Muscle layer of duodenum (tissue), 2 donors: Measurements from ENCODE around the gene RBM15.

Source experiments
- H3K27ac ChIP-seq: one replicate; pipeline ENCODE4 v1.7.0; 2013; ENCODE audit warnings: mild to moderate bottlenecking, low read length
- H3K27me3 ChIP-seq: one replicate; pipeline ENCODE4 v1.7.0; 2013; ENCODE audit warnings: low read depth, mild to moderate bottlenecking, control low read depth, low read length
- H3K36me3 ChIP-seq, 2 donors: one replicate each; pipeline ENCODE4 v1.7.0; 2013; ENCODE audit warnings: low read length in 2 of 2, control low read depth in 1 of 2, mild to moderate bottlenecking in 1 of 2; ENCODE audit not compliant: insufficient read depth in 2 of 2, control insufficient read depth in 1 of 2
- H3K4me1 ChIP-seq, 2 donors: one replicate each; pipeline ENCODE4 v1.7.0; 2013; ENCODE audit warnings: low read length in 2 of 2, mild to moderate bottlenecking in 2 of 2, control low read depth in 1 of 2, moderate library complexity in 1 of 2; ENCODE audit not compliant: insufficient read depth in 2 of 2, control insufficient read depth in 1 of 2
- H3K4me3 ChIP-seq, 2 donors: one replicate each; pipeline ENCODE4 v1.7.0; 2013; ENCODE audit warnings: low read length in 2 of 2, low read depth in 1 of 2, mild to moderate bottlenecking in 1 of 2
- H3K9me3 ChIP-seq, 2 donors: one replicate each; pipeline ENCODE4 v1.7.0; 2013; ENCODE audit warnings: low read length in 2 of 2, control low read depth in 1 of 2, mild to moderate bottlenecking in 1 of 2; ENCODE audit not compliant: control insufficient read depth in 1 of 2
- donor health status: healthy.

Gene RBM15

GRCh38 chr1:110341146-110341871, 2.1 kb downstream of the RBM15 start:
- H3K4me3 ChIP-seq: peak overlapping the region; percentile 95 to 96
- no peaks in the 10 kb centered on the region for H3K9me3 ChIP-seq
- no peak overlapping the region for H3K27ac ChIP-seq
- H3K36me3 ChIP-seq: peaks cover 25 to 26% of the 10 kb centered on the region in 2 donors
- peaks cover 34 to 56% of the 10 kb centered on the region in 2 donors for H3K4me1 ChIP-seq
- no peaks in the 10 kb centered on the region for H3K27me3 ChIP-seq

- H3K4me3 ChIP-seq: peak overlapping the region; percentile 95 to 96
- H3K4me1 ChIP-seq: peaks cover 34 to 61% of the 10 kb centered on the region in 2 donors
- no peaks in the 10 kb centered on the region for H3K9me3 ChIP-seq
- peaks cover 29 to 32% of the 10 kb centered on the region in 2 donors for H3K36me3 ChIP-seq
- no peak overlapping the region for H3K27ac ChIP-seq
- no peaks in the 10 kb centered on the region for H3K27me3 ChIP-seq
Observed at GRCh38 chr1:110341872-110342331, 2.7 kb downstream of the RBM15 start.

GRCh38 chr1:110343249-110343648, 4.1 kb downstream of the RBM15 start:
- H3K4me1 ChIP-seq: peaks cover 40 to 74% of the 10 kb centered on the region in 2 donors
- no peaks in the 10 kb centered on the region for H3K27me3 ChIP-seq
- no peaks in the 10 kb centered on the region for H3K9me3 ChIP-seq
- no peak overlapping the region for H3K27ac ChIP-seq
- H3K4me3 ChIP-seq: peak overlapping the region in 1 of 2 donors; percentile 96
- H3K36me3 ChIP-seq: peaks cover 33 to 38% of the 10 kb centered on the region in 2 donors

GRCh38 chr1:110344152-110344551, 5.0 kb downstream of the RBM15 start:
- no peaks in the 10 kb centered on the region for H3K9me3 ChIP-seq
- peaks cover 33 to 34% of the 10 kb centered on the region in 2 donors for H3K36me3 ChIP-seq
- peaks cover 40 to 83% of the 10 kb centered on the region in 2 donors for H3K4me1 ChIP-seq
- no peak overlapping the region for H3K4me3 ChIP-seq
- no peak overlapping the region for H3K27ac ChIP-seq
- H3K27me3 ChIP-seq: no peaks in the 10 kb centered on the region

GRCh38 chr1:110345480-110345879, 6.3 kb downstream of the RBM15 start:
- peaks cover 36 to 79% of the 10 kb centered on the region in 2 donors for H3K4me1 ChIP-seq
- H3K27me3 ChIP-seq: no peaks in the 10 kb centered on the region
- peaks cover 30 to 33% of the 10 kb centered on the region in 2 donors for H3K36me3 ChIP-seq
- no peak overlapping the region for H3K4me3 ChIP-seq
- no peak overlapping the region for H3K27ac ChIP-seq
- H3K9me3 ChIP-seq: no peaks in the 10 kb centered on the region

- Histone ChIP-seq H3K36me3 (peaks cover 20 to 23% of the 10 kb centered on the region in 2 donors), H3K27ac (no peak overlapping the region), H3K9me3 (no peaks in the 10 kb centered on the region), H3K27me3 (no peaks in the 10 kb centered on the region), H3K4me1 (peaks cover 28 to 67% of the 10 kb centered on the region in 2 donors), H3K4me3 (no peak overlapping the region)
Observed at GRCh38 chr1:110346690-110347089, 7.5 kb downstream of the RBM15 start.

- Histone ChIP-seq H3K4me3 (peak overlapping the region in 1 of 2 donors; percentile 29), H3K4me1 (peaks cover 22 to 60% of the 10 kb centered on the region in 2 donors)
Observed at GRCh38 chr1:110347182-110347893, 8.2 kb downstream of the RBM15 start.

GRCh38 chr1:110348050-110348449, 8.9 kb downstream of the RBM15 start:
- H3K4me3 ChIP-seq: no peak overlapping the region
- no peaks in the 10 kb centered on the region for H3K9me3 ChIP-seq

More at GRCh38 chr1:110347182-110347893, 8.2 kb downstream of the RBM15 start:
- no peaks in the 10 kb centered on the region for H3K9me3 ChIP-seq
- no peaks in the 10 kb centered on the region for H3K27me3 ChIP-seq
- H3K36me3 ChIP-seq: peaks cover 15 to 16% of the 10 kb centered on the region in 2 donors
- no peak overlapping the region for H3K27ac ChIP-seq

GRCh38 chr1:110348771-110349170, 9.6 kb downstream of the RBM15 start:
- peaks cover 8 to 15% of the 10 kb centered on the region in 2 donors for H3K36me3 ChIP-seq
- H3K9me3 ChIP-seq: no peaks in the 10 kb centered on the region
- peaks cover 9 to 46% of the 10 kb centered on the region in 2 donors for H3K4me1 ChIP-seq
- no peak overlapping the region for H3K4me3 ChIP-seq
- H3K27me3 ChIP-seq: no peaks in the 10 kb centered on the region
- H3K27ac ChIP-seq: no peak overlapping the region

More at GRCh38 chr1:110348050-110348449, 8.9 kb downstream of the RBM15 start:
- peaks cover 16 to 53% of the 10 kb centered on the region in 2 donors for H3K4me1 ChIP-seq
- no peaks in the 10 kb centered on the region for H3K27me3 ChIP-seq
- no peak overlapping the region for H3K27ac ChIP-seq
- H3K36me3 ChIP-seq: peaks cover 12 to 15% of the 10 kb centered on the region in 2 donors

- H3K9me3 ChIP-seq: no peaks in the 10 kb centered on the region
- peaks cover 6 to 33% of the 10 kb centered on the region in 2 donors for H3K4me1 ChIP-seq
- no peak overlapping the region for H3K27ac ChIP-seq
- no peak overlapping the region for H3K4me3 ChIP-seq
- H3K27me3 ChIP-seq: no peaks in the 10 kb centered on the region
- peaks cover 8 to 12% of the 10 kb centered on the region in 2 donors for H3K36me3 ChIP-seq
Observed at GRCh38 chr1:110350360-110350759, 11.2 kb downstream of the RBM15 start.

GRCh38 chr1:110355321-110355720, 16.1 kb downstream of the RBM15 start:
- Histone ChIP-seq H3K4me3 (no peak overlapping the region), H3K27ac (no peak overlapping the region), H3K27me3 (no peaks in the 10 kb centered on the region), H3K9me3 (no peaks in the 10 kb centered on the region), H3K4me1 (no peaks in the 10 kb centered on the region), H3K36me3 (no peaks in the 10 kb centered on the region)
